Femur (tissue), 1 donor: ENCODE results near the gene GNG11.
"Not testable (repeated sequence)": the region's sequence is repeated elsewhere in the genome, so short reads cannot be mapped to it uniquely, and the experiment has no call there.

Experiments used
- DNase-seq: peaks from one replicate; pipeline ENCODE4 v3.0.0-alpha.2; 2017

Gene GNG11

DNA sequence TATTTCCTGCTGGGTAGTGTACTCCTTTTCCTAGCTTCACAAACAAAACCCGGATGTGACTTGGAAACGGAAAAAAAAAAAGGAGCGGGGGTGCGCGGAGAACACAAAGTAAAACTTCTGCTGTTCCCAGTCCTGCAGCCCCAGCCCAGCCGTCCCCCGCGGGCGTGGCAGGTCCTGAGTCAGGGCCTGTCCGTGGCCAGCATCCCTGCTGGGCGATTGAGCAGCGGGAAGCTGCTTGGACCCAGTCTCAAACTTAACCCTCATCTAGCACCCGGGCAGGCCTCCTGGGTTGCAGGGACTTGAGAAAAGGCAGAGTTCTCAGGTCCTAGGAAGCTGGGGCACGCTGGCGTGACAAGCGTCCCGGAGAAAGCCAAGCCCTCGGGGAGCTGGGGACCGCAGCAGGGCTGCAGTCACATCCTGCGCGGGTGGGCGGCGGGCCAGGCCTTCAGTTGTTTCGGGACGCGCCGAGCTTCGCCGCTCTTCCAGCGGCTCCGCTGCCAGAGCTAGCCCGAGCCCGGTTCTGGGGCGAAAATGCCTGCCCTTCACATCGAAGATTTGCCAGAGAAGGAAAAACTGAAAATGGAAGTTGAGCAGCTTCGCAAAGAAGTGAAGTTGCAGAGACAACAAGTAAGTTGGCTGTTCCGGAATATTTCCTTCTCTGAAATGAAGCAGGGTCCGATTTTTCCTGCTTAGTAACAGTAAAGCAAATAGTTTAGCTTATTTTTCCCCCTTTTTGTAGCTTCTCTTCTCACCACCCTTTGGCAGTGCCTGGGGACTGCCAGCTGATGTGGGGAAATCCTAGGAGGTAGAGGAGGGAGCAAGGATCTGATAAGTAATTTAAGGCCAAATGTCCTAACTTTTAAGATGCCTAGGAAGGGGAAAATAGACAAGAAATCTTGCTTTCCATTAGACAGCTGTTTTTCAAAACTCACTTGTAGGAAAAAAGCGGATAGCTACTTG, at the start of gene GNG11:
Gene GNG11 (plus strand): TSS at position 129 of the 960 bp plus-strand sequence. CDS start 403 bp downstream, at position 532.
- DNase-seq: peak; percentile 86

DNA sequence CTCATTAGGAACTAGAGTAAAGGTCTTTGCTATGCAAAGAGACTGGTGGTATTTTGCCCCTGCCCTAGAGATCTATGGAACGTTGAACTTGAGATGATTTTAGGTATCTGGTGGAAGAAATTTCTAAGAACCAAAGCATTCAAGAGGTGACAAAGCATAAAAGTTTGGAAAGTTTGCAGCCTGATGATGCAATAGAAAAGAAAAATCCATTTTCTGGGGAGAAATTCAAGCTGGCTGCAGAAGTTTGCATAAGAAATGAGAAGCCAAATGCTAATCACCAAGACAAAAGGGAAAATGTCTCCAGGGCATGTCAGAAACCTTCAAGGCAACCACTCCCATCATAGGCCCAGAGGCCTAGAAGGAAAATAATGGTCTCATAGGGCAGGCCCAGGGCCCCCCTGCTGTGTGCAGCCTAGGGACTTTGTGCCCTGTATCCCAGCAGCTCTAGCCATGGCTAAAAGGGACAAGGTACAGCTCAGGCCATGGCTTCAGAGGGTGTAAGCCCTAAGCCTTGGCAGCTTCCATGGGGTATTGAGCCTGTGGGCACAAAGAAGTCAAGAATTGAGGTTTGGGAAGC, 47.4 kb upstream of the GNG11 start:
- no peak for DNase-seq

DNA sequence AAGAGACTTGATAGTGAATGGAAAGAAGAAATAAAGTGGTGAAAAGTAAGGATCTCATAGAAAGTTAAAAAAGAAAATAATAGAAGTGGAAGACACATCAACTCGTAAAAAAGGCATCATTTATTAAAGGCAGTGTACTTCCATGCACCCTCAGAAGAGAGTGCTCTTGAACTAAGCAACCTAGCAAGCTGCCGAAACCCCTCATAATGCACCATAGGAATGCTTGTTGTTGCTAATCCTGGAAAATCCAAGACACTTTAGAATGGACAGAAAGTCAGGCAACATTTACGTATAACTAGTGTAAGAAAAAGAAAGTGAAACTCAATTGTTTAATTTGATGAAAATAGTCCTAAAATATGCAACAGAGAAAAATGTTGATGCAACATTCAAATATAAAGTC, 43.8 kb upstream of the GNG11 start:
- no peak for DNase-seq

GRCh38 chr7:93879356-93879755, 42.2 kb upstream of the GNG11 start:
- DNase-seq: no peak

DNA sequence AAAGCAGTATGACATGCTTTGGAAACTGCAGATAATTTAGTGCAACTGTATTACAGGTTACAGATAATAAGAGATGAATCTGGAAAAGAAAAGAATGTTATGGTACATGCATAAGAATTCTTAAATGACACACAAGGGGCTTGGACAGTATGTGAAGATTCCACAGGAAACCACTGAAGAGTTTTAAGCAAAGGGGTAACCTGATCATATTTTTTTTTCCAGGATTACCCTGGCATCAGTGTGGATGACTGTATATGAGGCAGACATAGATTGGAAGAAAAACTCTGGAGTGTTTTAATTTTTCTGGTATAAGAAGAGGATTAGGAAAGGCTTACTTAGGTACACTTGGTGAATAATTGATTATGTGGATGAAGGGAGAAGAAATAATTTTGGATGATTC, 39.1 kb upstream of the GNG11 start:
- no peak for DNase-seq

- no peak for DNase-seq
Measured at GRCh38 chr7:93883078-93883916, 38.2 kb upstream of the GNG11 start.

GRCh38 chr7:93883917-93884345, 37.6 kb upstream of the GNG11 start:
- DNase-seq: no peak

DNA sequence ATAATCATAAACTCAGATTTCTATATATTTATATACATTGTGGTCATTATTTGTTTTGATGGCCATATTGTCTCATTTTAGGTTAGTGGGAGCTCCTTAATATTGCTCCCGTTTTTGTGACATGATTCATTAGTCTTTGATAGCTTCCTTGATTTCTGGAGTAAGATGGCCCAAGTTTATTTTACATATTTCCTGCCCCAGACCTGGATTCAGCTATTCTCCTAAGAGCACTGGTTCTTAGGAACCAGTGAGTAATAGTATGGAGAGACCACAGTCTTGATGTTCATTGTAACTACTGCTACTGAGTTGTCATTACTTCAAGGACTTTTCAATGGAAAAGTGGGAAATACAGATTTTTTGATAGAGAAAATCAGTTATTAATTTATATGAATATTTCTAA, 37.0 kb upstream of the GNG11 start:
- DNase-seq: no peak

DNA sequence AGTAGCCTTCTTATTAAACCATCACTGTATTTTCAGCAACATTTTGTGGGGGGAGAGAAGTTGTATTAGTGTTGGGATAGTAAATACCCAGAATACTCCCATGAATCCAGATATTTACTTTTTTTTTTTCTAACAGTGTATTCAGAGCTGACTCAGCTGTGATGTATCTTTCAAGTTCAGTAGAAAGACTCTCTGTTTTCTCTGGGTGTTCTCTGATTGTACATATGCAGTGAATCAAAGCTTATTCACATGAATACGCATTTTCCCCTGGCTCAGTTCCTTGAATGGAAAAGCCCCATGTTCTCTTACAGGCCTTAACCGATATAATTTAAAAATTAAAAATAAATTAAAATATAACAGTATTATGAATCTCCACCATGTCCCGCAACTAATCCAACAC, 32.3 kb upstream of the GNG11 start:
- no peak for DNase-seq

- peak; percentile 56 for DNase-seq
Measured at GRCh38 chr7:93890041-93890463, 31.5 kb upstream of the GNG11 start.

- peak; percentile 47 for DNase-seq
Measured at GRCh38 chr7:93890464-93891068, 31.0 kb upstream of the GNG11 start, which contains the start of gene TFPI2. Gene TFPI2 (minus strand): TSS chr7:93890753. CDS start chr7:93890678, 75 bp downstream.

DNA sequence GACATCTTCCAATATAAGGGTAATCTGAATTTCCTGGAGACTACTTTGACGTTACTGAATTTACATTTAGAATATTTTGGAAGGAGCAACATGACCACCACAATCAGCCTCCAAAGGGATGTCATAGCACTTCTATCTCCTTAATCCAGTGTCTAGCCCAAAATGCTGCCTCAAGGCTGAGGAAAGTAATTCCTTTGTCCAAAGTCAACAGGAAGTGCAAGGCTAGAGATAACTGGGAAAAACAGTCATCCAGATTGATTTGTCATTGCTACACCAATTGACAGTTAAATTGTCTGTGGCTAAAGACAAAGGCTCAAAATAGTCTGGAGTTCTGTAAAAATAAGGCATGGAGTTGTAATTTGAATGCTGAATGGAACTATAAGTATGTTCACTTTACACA, 27.1 kb upstream of the GNG11 start:
- no peak for DNase-seq

DNA sequence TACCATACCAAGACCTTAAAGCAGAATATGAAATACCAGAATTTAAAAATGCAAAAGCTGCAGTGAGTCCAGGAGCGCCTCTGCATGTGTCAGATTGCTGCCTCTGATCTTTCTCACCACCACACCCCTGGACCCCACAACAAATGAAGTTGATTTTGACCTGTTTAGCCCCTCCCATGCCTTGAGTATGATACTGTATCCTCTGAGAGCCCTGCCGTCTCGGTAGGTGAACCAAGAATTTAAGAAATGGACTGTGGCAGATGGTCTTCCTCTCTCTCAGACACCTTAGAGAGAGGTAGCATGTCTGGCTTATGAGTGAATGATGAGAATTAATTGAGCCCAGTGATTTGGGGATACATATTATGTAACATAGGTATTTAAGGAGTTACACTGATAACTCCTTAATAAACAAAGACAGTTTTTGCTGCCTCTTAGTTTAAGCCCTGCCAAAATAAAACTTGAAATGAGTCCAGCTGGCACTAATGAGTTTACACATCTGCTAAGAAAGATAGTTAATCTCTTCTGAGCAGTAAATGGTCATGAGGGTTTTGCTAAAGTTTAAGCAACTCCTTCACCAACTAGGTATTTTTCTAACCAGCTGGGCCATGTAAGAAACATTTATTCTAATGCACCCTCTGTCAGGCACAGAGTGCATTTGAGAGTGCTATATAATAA, 26.4 kb upstream of the GNG11 start:
- DNase-seq: no peak

GRCh38 chr7:93895859-93896600, 25.5 kb upstream of the GNG11 start:
- DNase-seq: no peak

DNA sequence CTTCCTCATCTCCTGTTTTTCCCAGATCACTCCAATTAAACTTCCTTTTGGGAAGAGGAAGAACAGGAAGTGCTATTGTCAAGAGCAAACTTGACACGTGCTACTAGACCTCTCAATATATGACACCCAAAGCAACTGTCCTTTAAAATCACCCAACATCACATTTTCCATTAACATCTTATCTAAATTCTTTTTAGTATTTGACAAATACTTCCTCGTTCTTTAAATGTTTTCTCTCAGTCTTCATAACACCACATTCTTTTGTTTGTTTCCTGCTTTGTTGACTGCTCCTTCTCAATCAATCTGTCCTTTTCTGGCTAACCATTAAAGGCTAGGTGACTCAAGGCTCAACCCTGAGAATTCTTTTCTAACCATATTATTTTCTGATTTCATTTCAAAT, 23.9 kb upstream of the GNG11 start:
- no peak for DNase-seq

GRCh38 chr7:93902777-93903423, 18.6 kb upstream of the GNG11 start:
- no peak for DNase-seq

GRCh38 chr7:93906267-93906666, 15.3 kb upstream of the GNG11 start, which contains the start of gene GNGT1:
Gene GNGT1 (plus strand): TSS chr7:93906567. CDS start chr7:93906747, 180 bp downstream.
- no peak for DNase-seq

- DNase-seq: no peak
Measured at GRCh38 chr7:93910076-93910994, 11.2 kb upstream of the GNG11 start.

- not testable (repeated sequence) for DNase-seq
Measured at GRCh38 chr7:93911242-93911641, 10.3 kb upstream of the GNG11 start.
